ENCODE results near the gene PRF1.
"Not testable (repeated sequence)": the region's sequence is repeated elsewhere in the genome, so short reads cannot be mapped to it uniquely, and the experiment has no call there.

Gene PRF1

GRCh38 chr10:70602665-70603448, at the start of gene PRF1:
PRF1 (minus strand) TSS chr10:70602741; CDS start chr10:70600902, 1,839 bp downstream.
- no peak for DNase-seq

GRCh38 chr10:70651661-70652060, 49.1 kb upstream of the PRF1 start:
- no peak for DNase-seq

- no peak for DNase-seq
These were observed 48.2 kb upstream of the PRF1 start for GRCh38 chr10:70650718-70651117.

- DNase-seq: no peak
These were observed 47.6 kb upstream of the PRF1 start for GRCh38 chr10:70650104-70650503.

GRCh38 chr10:70649526-70649925, 47.0 kb upstream of the PRF1 start:
- DNase-seq: no peak

- DNase-seq: no peak
These were observed 45.9 kb upstream of the PRF1 start for GRCh38 chr10:70648427-70648826.

GRCh38 chr10:70647086-70647485, 44.5 kb upstream of the PRF1 start:
- no peak for DNase-seq

GRCh38 chr10:70644959-70645358, 42.4 kb upstream of the PRF1 start:
- not testable (repeated sequence) for DNase-seq

GRCh38 chr10:70643272-70643671, 40.7 kb upstream of the PRF1 start:
- not testable (repeated sequence) for DNase-seq

GRCh38 chr10:70639640-70640383, 37.3 kb upstream of the PRF1 start:
- not testable (repeated sequence) for DNase-seq

- DNase-seq: not testable (repeated sequence)
These were observed 32.0 kb upstream of the PRF1 start for GRCh38 chr10:70634515-70634914.

GRCh38 chr10:70634011-70634410, 31.5 kb upstream of the PRF1 start:
- no peak for DNase-seq

GRCh38 chr10:70631735-70632134, 29.2 kb upstream of the PRF1 start:
- not testable (repeated sequence) for DNase-seq

- DNase-seq: no peak
These were observed 26.8 kb upstream of the PRF1 start for GRCh38 chr10:70629338-70629737.

- no peak for DNase-seq
These were observed 23.5 kb upstream of the PRF1 start for GRCh38 chr10:70626056-70626455.

GRCh38 chr10:70622981-70623844, 20.7 kb upstream of the PRF1 start:
- no peak for DNase-seq

GRCh38 chr10:70622541-70622940, 20.0 kb upstream of the PRF1 start:
- DNase-seq: no peak

- DNase-seq: no peak
These were observed 19.1 kb upstream of the PRF1 start for GRCh38 chr10:70621503-70622078.

GRCh38 chr10:70620020-70620289, 17.4 kb upstream of the PRF1 start:
- DNase-seq: no peak

- DNase-seq: no peak
These were observed 16.9 kb upstream of the PRF1 start for GRCh38 chr10:70619271-70620019.

- no peak for DNase-seq
These were observed 16.1 kb upstream of the PRF1 start for GRCh38 chr10:70618663-70619062.

- no peak for DNase-seq
These were observed 15.4 kb upstream of the PRF1 start for GRCh38 chr10:70617798-70618568.
